BLaER1 treated with 17β-estradiol and CSF1 and Interleukin-3, amounts not matched to agents 10 nM and 100 nM (cell line): ENCODE results near the gene KIF1B.
"Not testable (repeated sequence)": the region's sequence is repeated elsewhere in the genome, so short reads cannot be mapped to it uniquely, and the experiment has no call there.

Experiments used
- H3K27ac ChIP-seq, 11 experiments: shearing (Covaris generic); formaldehyde crosslinking; 2 replicates each; pipeline ENCODE4 v1.8.1; 2022
- H3K27me3 ChIP-seq, 11 experiments: shearing (Covaris generic); formaldehyde crosslinking; 2 replicates each; pipeline ENCODE4 v1.8.1; 2022
- H3K36me3 ChIP-seq, 11 experiments: shearing (Covaris generic); formaldehyde crosslinking; 2 replicates each; pipeline ENCODE4 v1.8.1; 2022
- H3K4me1 ChIP-seq, 10 experiments: shearing (Covaris generic); formaldehyde crosslinking; 2 replicates each; pipeline ENCODE4 v1.8.1; 2022
- H3K4me2 ChIP-seq, 11 experiments: shearing (Covaris generic); formaldehyde crosslinking; 2 replicates each; pipeline ENCODE4 v1.8.1; 2022
- H3K4me3 ChIP-seq, 10 experiments: shearing (Covaris generic); formaldehyde crosslinking; 2 replicates each; pipeline ENCODE4 v1.8.1; 2022
- H3K9ac ChIP-seq, 11 experiments: shearing (Covaris generic); formaldehyde crosslinking; 2 replicates each; pipeline ENCODE4 v1.8.1; 2022
- H3K9me3 ChIP-seq, 11 experiments: shearing (Covaris generic); formaldehyde crosslinking; replicated peaks in 1 of 11; 2 replicates each; pipeline ENCODE4 v1.8.1; 2022
- H4K20me1 ChIP-seq, 11 experiments: shearing (Covaris generic); formaldehyde crosslinking; 2 replicates each; pipeline ENCODE4 v1.8.1; 2022
- Cebpa-rat ChIP-seq, 11 experiments: shearing (Covaris generic); IDR thresholded peaks; 2 replicates each; pipeline ENCODE4 v1.8.1; 2022

KIF1B gene

GRCh38 chr1:10217748-10218441 is 7.5 kb downstream of the KIF1B start:
- Histone ChIP-seq H3K9ac (peak overlapping the region in 1 of 11 experiments; percentile 1; a peak in 1 of 22 replicates), H3K36me3 (no peaks in the 10 kb centered on the region; a peak in 1 of 22 replicates), H3K27ac (peak overlapping the region in 2 of 11 experiments; percentile 11 to 25; a peak in 1 of 22 replicates), H3K4me1 (peaks cover 0 to 47% (median 4%) of the 10 kb centered on the region in 10 experiments; a peak in 10 of 20 replicates), H3K9me3 (peaks cover 0 to 4% (median 0%) of the 10 kb centered on the region in 11 experiments; a peak in 2 of 22 replicates), H3K4me2 (peak overlapping the region in 2 of 11 experiments; percentile 49 to 72; a peak in 4 of 22 replicates), H3K27me3 (no peaks in the 10 kb centered on the region), H4K20me1 (peaks cover 33 to 96% (median 62%) of the 10 kb centered on the region in 11 experiments; a peak in 21 of 22 replicates), H3K4me3 (no peak overlapping the region)
- TF ChIP-seq Cebpa-rat (IDR thresholded peaks at IDR 0.05), result no peak

DNA sequence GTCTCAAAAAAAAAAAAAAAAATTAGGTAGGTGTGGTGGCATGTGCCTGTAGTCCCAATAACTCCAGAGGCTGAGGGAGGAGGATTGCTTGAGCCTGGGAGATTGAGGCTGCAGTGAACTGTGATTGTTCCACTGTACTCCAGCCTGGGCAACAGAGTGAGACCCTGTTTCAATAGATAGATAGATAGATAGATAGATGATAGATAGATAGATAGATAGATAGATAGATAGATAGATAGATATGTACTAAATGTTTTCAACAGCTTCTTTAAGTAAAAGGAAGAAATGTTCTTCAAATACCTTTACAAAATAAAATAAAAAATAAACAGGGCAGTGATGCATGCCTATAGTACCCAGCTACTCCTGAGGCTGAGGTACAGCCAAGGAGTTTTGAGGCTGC is 9.8 kb downstream of the KIF1B start:
- no peak for TF ChIP-seq Cebpa-rat (IDR thresholded peaks at IDR 0.05)
- Histone ChIP-seq H3K36me3 (peaks cover 0 to 19% (median 10%) of the 10 kb centered on the region in 11 experiments; a peak in 5 of 22 replicates), H3K9me3 (peaks cover 18 to 26% (median 20%) of the 10 kb centered on the region in 11 experiments), H4K20me1 (peaks cover 26 to 100% (median 48%) of the 10 kb centered on the region in 11 experiments; a peak in 21 of 22 replicates), H3K4me1 (peaks cover 0 to 35% (median 2%) of the 10 kb centered on the region in 10 experiments; a peak in 7 of 20 replicates), H3K27ac (no peak overlapping the region), H3K27me3 (no peaks in the 10 kb centered on the region), H3K4me3 (no peak overlapping the region), H3K4me2 (no peak overlapping the region), H3K9ac (no peak overlapping the region)

DNA sequence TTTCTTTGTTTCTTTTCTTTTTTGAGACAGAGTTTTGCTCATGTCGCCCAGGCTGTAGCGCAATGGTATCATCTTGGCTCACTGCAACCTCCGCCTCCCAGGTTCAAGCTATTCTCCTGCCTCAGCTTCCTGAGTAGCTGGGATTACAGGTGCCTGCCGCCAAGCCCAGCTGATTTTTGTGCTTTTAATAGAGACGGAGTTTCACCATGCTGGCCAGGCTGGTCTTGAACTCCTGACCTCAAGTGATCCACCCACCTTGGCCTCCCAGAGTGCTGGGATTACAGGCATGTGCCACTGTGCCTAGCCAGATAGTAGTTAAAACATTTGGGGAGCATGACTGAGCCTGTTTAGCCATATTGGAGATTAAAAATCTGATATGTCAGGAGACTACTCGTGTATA is 10.3 kb downstream of the KIF1B start:
- H3K9ac ChIP-seq, result not testable (repeated sequence)
- H4K20me1 ChIP-seq, result peaks cover 22 to 100% (median 45%) of the 10 kb centered on the region in 11 experiments; a peak in 20 of 22 replicates
- H3K9me3 ChIP-seq, result peaks cover 20 to 31% (median 24%) of the 10 kb centered on the region in 11 experiments

GRCh38 chr1:10225573-10225972 is 15.2 kb downstream of the KIF1B start:
- Histone ChIP-seq H3K4me2 (no peak overlapping the region), H3K4me3 (no peak overlapping the region), H3K9me3 (peaks cover 20 to 32% (median 28%) of the 10 kb centered on the region in 11 experiments), H3K9ac (no peak overlapping the region), H3K27ac (no peak overlapping the region), H4K20me1 (peaks cover 4 to 100% (median 37%) of the 10 kb centered on the region in 11 experiments; a peak in 17 of 22 replicates), H3K27me3 (no peaks in the 10 kb centered on the region), H3K4me1 (no peaks in the 10 kb centered on the region), H3K36me3 (peaks cover 0 to 22% (median 10%) of the 10 kb centered on the region in 11 experiments; a peak in 5 of 22 replicates)
- no peak for TF ChIP-seq Cebpa-rat (IDR thresholded peaks at IDR 0.05)

More for the DNA sequence above, 10.3 kb downstream of the KIF1B start:
- not testable (repeated sequence) for H3K27me3 ChIP-seq, H3K4me3 ChIP-seq, H3K4me2 ChIP-seq, H3K27ac ChIP-seq
- Histone ChIP-seq H3K36me3 (peaks cover 0 to 22% (median 10%) of the 10 kb centered on the region in 11 experiments; a peak in 5 of 22 replicates), H3K4me1 (peaks cover 0 to 31% (median 2%) of the 10 kb centered on the region in 10 experiments; a peak in 7 of 20 replicates)

GRCh38 chr1:10228528-10228927 is 18.2 kb downstream of the KIF1B start:
- Histone ChIP-seq H4K20me1 (peaks cover 0 to 95% (median 44%) of the 10 kb centered on the region in 11 experiments; a peak in 16 of 22 replicates), H3K27me3 (no peaks in the 10 kb centered on the region), H3K36me3 (peaks cover 0 to 27% (median 13%) of the 10 kb centered on the region in 11 experiments; a peak in 9 of 22 replicates), H3K9ac (no peak overlapping the region), H3K4me3 (no peak overlapping the region), H3K9me3 (peaks cover 18 to 28% (median 23%) of the 10 kb centered on the region in 11 experiments), H3K4me2 (no peak overlapping the region), H3K27ac (no peak overlapping the region), H3K4me1 (no peaks in the 10 kb centered on the region; a peak in 1 of 20 replicates)
- no peak for TF ChIP-seq Cebpa-rat (IDR thresholded peaks at IDR 0.05)

DNA sequence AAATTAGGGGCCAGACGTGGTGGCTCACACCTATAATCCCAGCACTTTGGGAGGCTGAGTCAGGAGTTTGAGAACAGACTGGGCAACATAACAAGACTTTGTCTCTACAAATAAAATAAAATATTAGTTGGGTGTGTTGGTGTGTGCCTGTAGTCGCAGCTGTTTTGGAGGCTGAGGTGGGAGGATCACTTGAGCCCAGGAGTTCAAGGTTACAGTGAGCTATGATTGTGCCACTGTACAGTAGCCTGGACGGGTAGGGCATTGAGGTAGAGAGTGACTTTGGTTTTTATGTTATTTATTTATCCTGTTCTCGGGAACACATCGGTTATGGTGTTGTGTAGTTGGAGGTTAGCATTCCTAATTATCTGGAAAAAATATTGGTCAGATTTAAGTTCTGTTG is 19.5 kb downstream of the KIF1B start:
- Histone ChIP-seq H3K9me3 (peaks cover 4 to 14% (median 9%) of the 10 kb centered on the region in 11 experiments; a peak in 19 of 22 replicates), H3K4me1 (no peaks in the 10 kb centered on the region; a peak in 1 of 20 replicates), H3K9ac (no peak overlapping the region), H3K27me3 (no peaks in the 10 kb centered on the region), H3K36me3 (peaks cover 8 to 27% (median 15%) of the 10 kb centered on the region in 11 experiments; a peak in 18 of 22 replicates), H4K20me1 (peaks cover 0 to 84% (median 44%) of the 10 kb centered on the region in 11 experiments; a peak in 16 of 22 replicates), H3K4me2 (no peak overlapping the region), H3K27ac (no peak overlapping the region), H3K4me3 (no peak overlapping the region)
- TF ChIP-seq Cebpa-rat (IDR thresholded peaks at IDR 0.05), result no peak

GRCh38 chr1:10232163-10232562 is 21.8 kb downstream of the KIF1B start:
- Histone ChIP-seq H3K27me3 (no peaks in the 10 kb centered on the region), H3K9me3 (no peaks in the 10 kb centered on the region), H3K27ac (no peak overlapping the region), H3K36me3 (peaks cover 12 to 35% (median 23%) of the 10 kb centered on the region in 11 experiments; a peak in 21 of 22 replicates), H3K9ac (no peak overlapping the region), H3K4me1 (no peaks in the 10 kb centered on the region; a peak in 2 of 20 replicates), H4K20me1 (peaks cover 0 to 70% (median 36%) of the 10 kb centered on the region in 11 experiments; a peak in 15 of 22 replicates), H3K4me3 (no peak overlapping the region), H3K4me2 (no peak overlapping the region)
- no peak for TF ChIP-seq Cebpa-rat (IDR thresholded peaks at IDR 0.05)

DNA sequence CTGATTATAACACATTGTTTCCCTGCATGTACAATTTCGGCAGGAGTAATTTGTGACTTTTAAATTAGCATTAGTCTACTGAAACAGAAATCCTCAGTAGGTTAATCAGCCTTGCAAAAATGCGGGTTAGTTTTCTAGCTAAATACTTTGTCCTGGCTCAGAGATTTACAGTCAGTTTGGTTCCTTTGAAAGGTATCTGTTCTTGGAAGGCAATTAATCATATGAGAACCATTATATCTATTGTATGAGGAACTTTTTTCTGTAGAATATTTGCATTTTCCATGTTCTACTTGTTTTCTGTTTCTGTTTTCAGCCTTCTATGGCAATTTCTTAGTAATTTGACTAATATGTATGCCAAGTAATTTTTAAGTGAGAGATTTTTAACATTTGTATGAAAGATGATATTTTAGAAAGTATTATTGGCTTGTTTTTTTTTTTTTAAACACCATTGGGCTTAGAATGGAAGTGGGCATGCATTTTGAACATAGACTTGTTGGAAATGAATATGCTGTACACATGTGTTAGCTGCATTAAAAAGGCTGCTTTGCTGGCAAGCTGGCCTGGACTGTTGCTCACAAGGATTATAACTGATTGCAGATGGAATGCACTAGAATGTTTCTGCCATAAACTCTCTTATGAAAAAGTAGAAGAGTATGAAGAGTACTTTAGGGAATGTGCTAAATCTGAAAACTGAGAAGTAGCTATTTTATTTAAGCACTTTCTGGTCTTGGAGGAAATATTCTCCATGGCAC is 26.2 kb downstream of the KIF1B start:
- no peak overlapping the region for H3K27ac ChIP-seq

More for the DNA sequence above, 26.2 kb downstream of the KIF1B start:
- Histone ChIP-seq H3K4me3 (no peak overlapping the region), H3K4me2 (no peak overlapping the region), H3K36me3 (peaks cover 12 to 50% (median 32%) of the 10 kb centered on the region in 11 experiments; a peak in 21 of 22 replicates), H4K20me1 (peaks cover 0 to 50% (median 3%) of the 10 kb centered on the region in 11 experiments; a peak in 10 of 22 replicates), H3K27me3 (no peaks in the 10 kb centered on the region), H3K4me1 (peaks cover 0 to 9% (median 2%) of the 10 kb centered on the region in 10 experiments; a peak in 9 of 20 replicates), H3K9me3 (peaks cover 0 to 6% (median 0%) of the 10 kb centered on the region in 11 experiments; a peak in 2 of 22 replicates), H3K9ac (no peak overlapping the region)
- TF ChIP-seq Cebpa-rat (IDR thresholded peaks at IDR 0.05), result no peak
